NCI-H1694 treated with DMSO at 0.1 percent for 48 hours (cell line): ENCODE data around the gene SNRPA1.
"Not testable (repeated sequence)": the region's sequence is repeated elsewhere in the genome, so short reads cannot be mapped to it uniquely, and the experiment has no call there.

ENCODE experiments used
- DNase-seq: peaks from one replicate; lab custom pipeline; 2025; lab: John Stamatoyannopoulos, UW

Gene SNRPA1

DNA sequence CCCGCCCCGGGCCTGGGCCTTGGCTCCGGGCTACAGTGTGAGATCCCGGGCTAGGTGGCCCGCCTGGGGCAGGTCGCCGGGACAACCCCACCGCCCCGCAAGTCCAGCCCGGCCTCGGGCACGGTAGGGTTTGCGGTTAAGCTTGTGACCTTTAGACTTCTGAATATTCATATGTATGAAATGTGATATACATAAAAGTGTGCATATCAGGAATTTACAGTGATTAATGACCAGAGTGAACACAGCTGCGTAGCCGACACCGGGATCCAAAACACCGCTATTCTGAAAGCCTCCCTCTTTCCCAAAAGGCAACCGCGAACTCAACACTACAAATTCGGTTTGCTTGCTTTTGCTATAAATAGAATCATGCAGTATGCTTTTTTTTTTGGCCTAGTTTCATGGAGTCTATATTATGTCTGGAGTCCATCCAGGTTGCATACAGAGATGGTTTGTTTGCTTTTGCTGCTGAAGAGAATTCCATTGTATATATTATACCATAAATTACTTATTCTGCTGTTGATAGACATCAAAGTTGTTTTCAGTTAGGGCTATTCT lies 636 bp upstream of the SNRPA1 start:
- DNase-seq, result peak; percentile 16

- DNase-seq, result no peak
Measured at GRCh38 chr15:101293122-101293521, 1.9 kb downstream of the SNRPA1 start.

GRCh38 chr15:101288905-101289513 lies 6.0 kb downstream of the SNRPA1 start:
- peak; percentile 41 for DNase-seq

DNA sequence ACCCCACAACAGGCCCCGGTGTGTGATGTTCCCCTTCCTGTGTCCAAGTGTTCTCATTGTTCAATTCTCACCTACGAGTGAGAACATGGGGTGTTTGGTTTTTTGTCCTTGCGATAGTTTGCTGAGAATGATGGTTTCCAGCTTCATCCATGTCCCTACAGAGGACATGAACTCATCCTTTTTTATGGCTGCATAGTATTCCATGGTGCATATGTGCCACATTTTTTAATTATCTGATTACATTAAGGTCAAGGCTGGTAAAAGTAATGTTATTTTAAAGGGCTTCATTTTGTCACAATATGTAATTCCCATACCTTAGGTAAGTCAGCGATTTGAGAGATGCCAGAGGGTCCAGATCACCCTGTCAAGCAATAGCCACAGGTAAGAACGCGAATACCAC lies 7.7 kb downstream of the SNRPA1 start:
- not testable (repeated sequence) for DNase-seq

- no peak for DNase-seq
Measured at GRCh38 chr15:101286471-101287114, 8.5 kb downstream of the SNRPA1 start.

DNA sequence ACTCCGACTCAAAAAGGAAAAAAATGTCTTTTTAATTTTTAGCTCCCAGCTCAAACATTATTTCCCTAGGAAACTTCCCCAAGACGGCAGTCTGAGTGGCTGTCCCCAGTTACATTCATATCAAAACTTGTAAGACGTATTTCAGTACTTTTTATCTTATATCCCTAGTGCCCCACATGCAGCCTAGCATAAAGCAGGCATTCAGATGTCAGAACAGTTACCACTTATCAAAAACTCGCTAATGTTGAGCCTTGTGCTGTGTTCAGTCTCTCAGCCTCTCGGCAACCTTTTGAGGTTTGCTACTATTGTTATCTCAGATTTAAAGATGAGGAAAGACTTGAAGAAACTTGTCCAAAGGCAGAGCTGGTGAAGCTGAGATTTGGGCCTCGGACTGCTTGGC lies 11.1 kb downstream of the SNRPA1 start:
- DNase-seq, result no peak

DNA sequence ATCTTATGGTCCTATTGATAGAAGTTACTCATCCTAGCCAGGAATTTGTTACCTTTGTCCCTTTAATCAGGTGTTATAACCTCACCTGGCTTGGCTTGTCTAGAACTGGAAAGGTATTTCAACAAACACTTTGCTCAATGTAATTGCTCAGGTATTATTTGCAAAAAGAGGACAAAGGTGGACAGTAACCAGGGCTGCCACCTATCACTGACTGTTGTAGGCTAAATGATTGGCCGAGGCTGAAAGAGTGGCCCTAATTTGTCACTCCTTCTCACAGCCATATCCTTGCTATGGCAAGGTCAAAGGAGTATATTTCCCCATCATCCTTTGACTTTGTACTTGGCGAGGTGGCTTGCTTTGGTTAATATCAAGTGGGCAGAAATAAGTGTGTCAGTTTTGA lies 15.0 kb downstream of the SNRPA1 start:
- no peak for DNase-seq

- DNase-seq, result no peak
Measured at GRCh38 chr15:101277943-101278564, 17.0 kb downstream of the SNRPA1 start.

- DNase-seq, result peak; percentile 52
Measured at GRCh38 chr15:101277038-101277822, 17.8 kb downstream of the SNRPA1 start, which contains the start of gene SELENOS. Gene SELENOS (minus strand): TSS chr15:101277485. CDS start chr15:101277417, 68 bp downstream.

DNA sequence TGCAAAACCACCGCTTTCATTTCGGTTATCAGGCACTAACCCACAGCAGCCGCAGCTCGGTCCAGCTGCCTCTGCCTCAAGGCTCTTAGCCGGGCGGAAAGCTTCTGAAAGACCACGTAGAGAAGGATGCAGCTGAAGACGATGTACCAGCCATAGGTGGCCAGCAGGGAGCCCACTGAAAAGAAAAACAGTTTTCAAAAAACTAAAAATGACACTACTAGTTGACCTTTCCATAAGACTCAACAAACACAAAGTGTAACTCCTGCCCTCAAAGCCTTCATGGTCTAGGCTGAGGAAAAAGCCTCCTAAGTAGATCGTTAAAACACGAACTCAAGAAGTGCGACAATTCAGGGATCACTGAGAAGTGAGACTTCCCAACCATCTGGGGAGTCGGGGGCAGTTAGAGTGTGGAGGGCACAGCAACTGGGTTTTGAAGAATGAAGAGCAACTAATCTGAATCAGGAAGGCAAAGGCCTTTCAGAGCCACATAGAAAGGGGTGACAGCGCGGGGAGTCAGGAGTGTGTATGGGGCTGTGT lies 18.5 kb downstream of the SNRPA1 start:
- no peak for DNase-seq

GRCh38 chr15:101275018-101275417 lies 20.0 kb downstream of the SNRPA1 start:
- no peak for DNase-seq

DNA sequence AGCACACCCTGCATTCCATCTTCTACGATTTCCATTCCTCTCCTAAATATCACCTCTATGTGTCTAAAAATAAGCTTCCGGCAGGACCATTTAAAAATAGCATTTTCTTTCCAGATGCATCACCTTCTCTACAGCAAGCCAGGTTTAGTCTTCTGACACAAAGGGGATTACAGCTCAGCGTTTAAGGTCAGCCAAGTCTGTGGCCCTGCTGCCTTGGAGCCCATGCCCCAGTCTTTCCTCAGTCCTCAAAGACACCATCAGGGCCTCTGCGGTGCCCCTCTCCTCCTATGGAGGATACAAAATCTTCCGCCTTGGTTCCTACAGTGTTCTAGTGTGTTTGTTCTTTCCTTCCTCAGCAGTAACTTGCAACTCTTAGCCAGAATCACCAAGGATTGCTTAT lies 21.5 kb downstream of the SNRPA1 start:
- no peak for DNase-seq

- no peak for DNase-seq
Measured at GRCh38 chr15:101272584-101272983, 22.5 kb downstream of the SNRPA1 start.

DNA sequence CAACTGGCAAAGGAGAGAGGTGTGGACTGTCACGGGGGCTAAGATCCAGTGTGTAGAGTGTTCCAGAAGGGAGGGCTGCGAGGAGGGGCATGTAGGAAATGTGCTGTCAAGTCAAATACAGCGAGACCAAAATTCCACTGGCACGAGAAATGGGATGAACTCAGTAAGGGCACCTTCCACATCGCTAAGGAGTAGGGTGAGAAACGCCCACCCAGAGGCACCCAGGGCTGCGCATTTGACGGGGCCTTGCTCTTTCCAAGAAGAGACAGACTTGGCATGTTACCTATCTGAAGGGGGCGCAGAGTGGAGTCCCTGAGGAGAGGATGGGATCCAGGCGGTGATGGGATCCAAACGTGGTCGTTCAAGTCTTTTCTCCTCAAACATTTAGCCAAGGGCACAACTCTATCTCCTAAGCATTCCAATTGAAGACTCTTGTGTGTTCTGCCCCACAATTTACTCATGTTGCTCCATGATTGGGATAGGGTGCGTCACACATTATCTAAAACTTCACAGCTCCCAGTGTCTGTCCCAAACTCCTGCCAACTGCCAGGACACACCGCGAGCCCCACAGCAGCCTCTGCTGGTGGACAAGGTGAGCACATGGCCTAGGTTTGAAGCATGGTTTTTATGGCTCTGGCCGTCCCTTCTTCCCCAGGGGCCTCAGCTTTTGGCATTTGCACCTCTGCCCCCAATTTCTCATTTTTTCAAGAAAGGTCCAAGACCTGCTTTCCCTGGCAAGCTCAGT lies 25.4 kb downstream of the SNRPA1 start:
- DNase-seq, result no peak

DNA sequence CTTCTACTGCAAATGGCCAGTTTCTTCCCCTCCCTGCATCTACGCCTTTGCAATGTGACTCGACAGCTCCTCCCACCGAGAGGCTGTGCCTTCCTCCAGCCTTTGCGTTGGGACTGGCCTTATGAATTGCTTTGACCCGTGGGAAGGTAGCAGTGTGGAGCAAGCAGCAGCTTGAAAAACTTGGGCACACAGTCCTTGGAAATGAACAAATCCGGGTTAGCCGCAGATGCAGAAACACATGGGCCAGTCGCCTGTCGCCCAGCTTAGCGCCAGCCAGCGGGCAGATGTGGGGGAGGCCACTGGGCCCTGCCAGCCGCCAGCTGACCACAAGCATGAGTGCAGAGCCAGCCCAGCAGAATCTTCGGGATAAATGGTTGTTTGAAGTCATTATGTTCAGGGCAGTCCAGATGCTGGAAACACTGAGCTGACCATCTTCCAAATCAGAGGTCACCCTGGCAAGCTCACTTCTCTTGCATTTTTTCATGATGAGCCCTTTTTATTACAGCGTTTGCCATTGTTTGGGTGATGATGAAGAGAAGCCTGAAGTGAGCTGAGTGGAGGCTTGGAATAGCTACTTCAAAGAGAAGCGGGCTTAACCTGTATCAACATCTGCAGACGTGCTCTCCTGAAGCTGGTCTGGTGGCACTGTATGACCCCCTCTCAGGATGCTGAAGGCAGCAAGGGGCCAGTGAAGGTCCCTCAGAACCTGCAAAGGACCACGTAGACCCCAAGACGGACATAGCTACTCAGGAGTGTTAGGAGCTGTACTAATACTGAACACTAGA lies 27.5 kb downstream of the SNRPA1 start:
- DNase-seq, result no peak

DNA sequence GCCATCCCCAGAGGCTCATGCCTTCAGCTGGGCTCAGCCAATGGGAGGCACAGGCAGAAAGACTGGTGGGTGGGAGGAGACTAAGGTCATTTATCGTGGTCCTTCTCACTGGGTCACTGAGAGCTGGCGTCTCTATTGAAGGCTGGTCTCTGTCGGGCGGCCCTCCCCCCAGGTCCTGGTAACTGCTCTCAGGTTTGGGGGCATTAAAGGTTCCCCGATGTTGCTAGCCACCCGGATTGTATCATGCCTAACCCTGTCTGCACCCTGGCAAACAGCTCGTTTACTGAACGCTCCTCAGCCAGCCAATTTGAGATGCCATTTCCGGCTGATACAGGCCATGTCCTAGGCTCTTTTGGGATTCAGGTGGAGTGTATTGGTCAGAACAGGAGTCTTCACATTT lies 28.3 kb downstream of the SNRPA1 start:
- DNase-seq, result no peak

DNA sequence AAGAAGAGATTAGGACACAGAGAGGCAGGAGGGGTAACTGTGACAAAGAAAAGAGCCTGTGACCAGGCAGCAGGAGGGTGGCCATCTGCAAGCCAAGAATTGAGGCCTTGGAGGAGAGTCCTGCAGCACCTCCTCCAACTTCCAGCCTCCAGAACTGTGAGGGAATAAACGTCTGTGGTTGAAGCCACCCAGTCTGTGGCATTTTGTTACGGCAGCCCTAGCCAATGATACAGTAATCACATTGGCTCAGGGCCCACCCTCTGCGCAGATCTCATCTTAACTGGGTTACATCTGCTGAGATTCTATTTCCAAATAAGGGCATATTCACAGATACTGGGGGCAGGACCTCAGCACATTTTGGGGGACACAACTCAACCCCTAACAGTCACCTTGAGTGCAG lies 29.0 kb downstream of the SNRPA1 start:
- DNase-seq, result no peak

GRCh38 chr15:101264911-101265641 lies 30.0 kb downstream of the SNRPA1 start:
- DNase-seq, result no peak

DNA sequence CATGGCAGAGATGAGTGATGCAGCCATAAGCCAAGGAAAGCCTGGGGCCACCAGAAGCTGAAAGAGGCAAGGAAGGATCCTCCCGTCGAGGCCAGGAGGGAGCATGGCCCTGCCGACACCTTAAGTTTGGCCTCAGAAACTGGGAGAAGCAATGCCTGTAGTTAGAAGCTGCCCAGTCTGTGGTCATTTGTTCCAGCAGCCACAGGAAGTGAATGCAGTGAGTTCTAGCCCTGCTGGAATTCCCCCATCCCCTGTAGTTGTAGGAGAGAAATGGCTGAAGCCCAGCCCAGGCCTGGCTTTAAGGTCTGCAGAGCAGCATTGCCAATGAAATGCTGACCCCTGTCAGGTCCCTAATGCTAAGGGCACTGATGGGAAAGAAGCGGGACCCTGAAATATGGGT lies 31.0 kb downstream of the SNRPA1 start:
- no peak for DNase-seq

- DNase-seq, result no peak
Measured at GRCh38 chr15:101262551-101262950, 32.5 kb downstream of the SNRPA1 start.
